Measurements from ENCODE around the gene LRIF1. TPM values are rescaled to one million over a fixed set of nuclear protein-coding genes. Genes with fewer than 3 reads are reported as not detected.

The LRIF1 gene
- total RNA-seq, 1 donor from 2014 or later: 28.4 TPM

GRCh38 chr1:110951161-110951560 is 12.6 kb downstream of the LRIF1 start:
- Histone ChIP-seq H3K9ac (no peak overlapping the region), H4K20me1 (ENCODE audit: low read depth) (no peaks in the 10 kb centered on the region), H3F3A (ENCODE audit: low read depth) (no peaks in the 10 kb centered on the region), H3K4me2 (no peak overlapping the region), H3K9me3 (ENCODE audit: low read depth) (no peaks in the 10 kb centered on the region), H3K36me3 (no peaks in the 10 kb centered on the region), H2AFZ (replicated peaks) (no peak overlapping the region), H3K79me2 (ENCODE audit: low read depth) (no peaks in the 10 kb centered on the region), H3K4me1 (no peaks in the 10 kb centered on the region), H3K27ac (no peak overlapping the region), H3K4me3 (no peak overlapping the region), H3K27me3 (no peaks in the 10 kb centered on the region)
- Mint-ChIP-seq H3K36me3 (peaks cover 14% of the 10 kb centered on the region), H3K27me3 (ENCODE audit: insufficient read depth, low read depth) (peaks cover 3% of the 10 kb centered on the region), H3K4me1 (no peaks in the 10 kb centered on the region), H3K27ac (no peak overlapping the region), H3K4me3 (no peak overlapping the region), H3K9me3 (no peaks in the 10 kb centered on the region)
- TF ChIP-seq CTCF (IDR thresholded peaks at IDR 0.05) (no peak), EZH2phosphoT487 (IDR thresholded peaks at IDR 0.05) (no peak), EZH2 (IDR thresholded peaks at IDR 0.05) (no peak)
- no peak for DNase-seq (ENCODE audit: low spot score)

- no peaks in the 10 kb centered on the region for H3K79me2 ChIP-seq (ENCODE audit: low read depth)
- H3K9ac ChIP-seq: no peak overlapping the region
- Mint-ChIP-seq H3K4me3 (no peak overlapping the region), H3K9me3 (no peaks in the 10 kb centered on the region), H3K27ac (no peak overlapping the region), H3K36me3 (peaks cover 16% of the 10 kb centered on the region), H3K4me1 (no peaks in the 10 kb centered on the region), H3K27me3 (ENCODE audit: insufficient read depth, low read depth) (peaks cover 3% of the 10 kb centered on the region)
- no peak overlapping the region for H3K4me3 ChIP-seq
- no peak for DNase-seq (ENCODE audit: low spot score)
- H4K20me1 ChIP-seq (ENCODE audit: low read depth): no peaks in the 10 kb centered on the region
- no peaks in the 10 kb centered on the region for H3K36me3 ChIP-seq
- H3K9me3 ChIP-seq (ENCODE audit: low read depth): no peaks in the 10 kb centered on the region
- no peak for TF ChIP-seq CTCF (IDR thresholded peaks at IDR 0.05)
- no peak for TF ChIP-seq EZH2 (IDR thresholded peaks at IDR 0.05)
- no peak for TF ChIP-seq EZH2phosphoT487 (IDR thresholded peaks at IDR 0.05)
- H2AFZ ChIP-seq (replicated peaks): no peak overlapping the region
- no peaks in the 10 kb centered on the region for H3K27me3 ChIP-seq
- no peak overlapping the region for H3K4me2 ChIP-seq
- no peaks in the 10 kb centered on the region for H3F3A ChIP-seq (ENCODE audit: low read depth)
- no peaks in the 10 kb centered on the region for H3K4me1 ChIP-seq
- no peak overlapping the region for H3K27ac ChIP-seq
These were observed 15.5 kb downstream of the LRIF1 start for GRCh38 chr1:110948038-110948810.

GRCh38 chr1:110945626-110946025 is 18.1 kb downstream of the LRIF1 start:
- peaks cover 3% of the 10 kb centered on the region for H3K27me3 Mint-ChIP-seq (ENCODE audit: insufficient read depth, low read depth)
- TF ChIP-seq CTCF (IDR thresholded peaks at IDR 0.05): no peak
- TF ChIP-seq EZH2phosphoT487 (IDR thresholded peaks at IDR 0.05): no peak
- no peak for TF ChIP-seq EZH2 (IDR thresholded peaks at IDR 0.05)

More at GRCh38 chr1:110945626-110946025, 18.1 kb downstream of the LRIF1 start:
- no peak for DNase-seq (ENCODE audit: low spot score)
- H3K4me3 ChIP-seq: no peak overlapping the region
- H3K9me3 ChIP-seq (ENCODE audit: low read depth): peaks cover 4% of the 10 kb centered on the region
- H3K4me1 ChIP-seq: no peaks in the 10 kb centered on the region
- Mint-ChIP-seq H3K4me1 (no peaks in the 10 kb centered on the region), H3K27ac (no peak overlapping the region), H3K9me3 (no peaks in the 10 kb centered on the region), H3K36me3 (peaks cover 12% of the 10 kb centered on the region), H3K4me3 (no peak overlapping the region)
- no peaks in the 10 kb centered on the region for H3K36me3 ChIP-seq
- no peak overlapping the region for H3K27ac ChIP-seq
- H4K20me1 ChIP-seq (ENCODE audit: low read depth): no peaks in the 10 kb centered on the region
- no peak overlapping the region for H2AFZ ChIP-seq (replicated peaks)
- no peak overlapping the region for H3K4me2 ChIP-seq
- no peaks in the 10 kb centered on the region for H3F3A ChIP-seq (ENCODE audit: low read depth)
- no peaks in the 10 kb centered on the region for H3K27me3 ChIP-seq
- H3K9ac ChIP-seq: no peak overlapping the region
- H3K79me2 ChIP-seq (ENCODE audit: low read depth): no peaks in the 10 kb centered on the region
